ENCODE measurements around the gene CLOCK. TPM values are rescaled to one million over a fixed set of nuclear protein-coding genes. Genes with fewer than 3 reads are reported as not detected.

Gene CLOCK
- total RNA-seq, 4 donors from 2014 or later = 15.9 to 20.7 (median 19.0) TPM

GRCh38 chr4:55440786-55441185, 105.9 kb downstream of the CLOCK start:
- WGBS = 99% methylated on average over 2 of the region's 2 CpGs
- TF ChIP-seq POLR2AphosphoS5 (IDR thresholded peaks at IDR 0.05) = no peak
- no peak for TF ChIP-seq CTCF (IDR thresholded peaks at IDR 0.05)
- no peak for TF ChIP-seq POLR2A (IDR thresholded peaks at IDR 0.05)
- TF ChIP-seq EP300 (IDR thresholded peaks at IDR 0.05) = no peak
- no peak overlapping the region for H3K27ac ChIP-seq
- no peak for DNase-seq (ENCODE audit: low spot score in 2 of 2)
- H3K4me3 ChIP-seq = no peak overlapping the region
- no peaks in the 10 kb centered on the region for H3K27me3 ChIP-seq
- H3K9me3 ChIP-seq = no peaks in the 10 kb centered on the region
- no peaks in the 10 kb centered on the region for H3K4me1 ChIP-seq
- peaks cover 51% of the 10 kb centered on the region for H3K36me3 ChIP-seq

GRCh38 chr4:55439023-55439422, 107.7 kb downstream of the CLOCK start:
- Histone ChIP-seq H3K27me3 (no peaks in the 10 kb centered on the region), H3K9me3 (no peaks in the 10 kb centered on the region), H3K27ac (no peak overlapping the region), H3K36me3 (peaks cover 59% of the 10 kb centered on the region), H3K4me3 (no peak overlapping the region), H3K4me1 (peaks cover 5% of the 10 kb centered on the region)
- no peak for DNase-seq (ENCODE audit: low spot score in 2 of 2)
- no peak for TF ChIP-seq POLR2AphosphoS5 (IDR thresholded peaks at IDR 0.05)
- TF ChIP-seq POLR2A (IDR thresholded peaks at IDR 0.05) = no peak
- TF ChIP-seq EP300 (IDR thresholded peaks at IDR 0.05) = no peak
- TF ChIP-seq CTCF (IDR thresholded peaks at IDR 0.05) = no peak

GRCh38 chr4:55438314-55438713, 108.4 kb downstream of the CLOCK start:
- Histone ChIP-seq H3K4me3 (no peak overlapping the region), H3K27ac (no peak overlapping the region), H3K36me3 (peaks cover 58% of the 10 kb centered on the region), H3K4me1 (peaks cover 5% of the 10 kb centered on the region), H3K9me3 (no peaks in the 10 kb centered on the region), H3K27me3 (no peaks in the 10 kb centered on the region)
- 97% methylated on average over 2 of the region's 2 CpGs for WGBS
- DNase-seq (ENCODE audit: low spot score in 2 of 2) = no peak
- no peak for TF ChIP-seq CTCF (IDR thresholded peaks at IDR 0.05)
- TF ChIP-seq POLR2AphosphoS5 (IDR thresholded peaks at IDR 0.05) = no peak
- no peak for TF ChIP-seq POLR2A (IDR thresholded peaks at IDR 0.05)
- TF ChIP-seq EP300 (IDR thresholded peaks at IDR 0.05) = no peak

- Histone ChIP-seq H3K27me3 (no peaks in the 10 kb centered on the region), H3K4me3 (no peak overlapping the region), H3K9me3 (no peaks in the 10 kb centered on the region), H3K27ac (no peak overlapping the region), H3K36me3 (peaks cover 55% of the 10 kb centered on the region), H3K4me1 (peaks cover 5% of the 10 kb centered on the region)
- DNase-seq (ENCODE audit: low spot score in 2 of 2) = no peak
- TF ChIP-seq EP300 (IDR thresholded peaks at IDR 0.05) (no peak), POLR2AphosphoS5 (IDR thresholded peaks at IDR 0.05) (no peak), CTCF (IDR thresholded peaks at IDR 0.05) (no peak), POLR2A (IDR thresholded peaks at IDR 0.05) (no peak)
- WGBS = 94% methylated on average over 3 of the region's 3 CpGs
These were observed 108.9 kb downstream of the CLOCK start for GRCh38 chr4:55437823-55438222.

- no peaks in the 10 kb centered on the region for H3K9me3 ChIP-seq
- H3K4me1 ChIP-seq = peaks cover 5% of the 10 kb centered on the region
- H3K4me3 ChIP-seq = no peak overlapping the region
- peaks cover 51% of the 10 kb centered on the region for H3K36me3 ChIP-seq
- TF ChIP-seq CTCF (IDR thresholded peaks at IDR 0.05) = no peak
- TF ChIP-seq POLR2AphosphoS5 (IDR thresholded peaks at IDR 0.05) = no peak
- WGBS = 78% methylated on average over 5 of the region's 5 CpGs
- no peaks in the 10 kb centered on the region for H3K27me3 ChIP-seq
- no peak overlapping the region for H3K27ac ChIP-seq
- no peak for DNase-seq (ENCODE audit: low spot score in 2 of 2)
These were observed 109.3 kb downstream of the CLOCK start for GRCh38 chr4:55437356-55437796.
